NOMO-1 treated with dmso at 0.1 percent for 144 hours (cell line): ENCODE results near the gene PTPRN2.
"Not testable (repeated sequence)": the region's sequence is repeated elsewhere in the genome, so short reads cannot be mapped to it uniquely, and the experiment has no call there.

Experiments used
- DNase-seq: peaks from one replicate; lab custom pipeline; 2025; ENCODE audit not compliant: unreplicated experiment; lab: John Stamatoyannopoulos, UW

The PTPRN2 gene

DNA sequence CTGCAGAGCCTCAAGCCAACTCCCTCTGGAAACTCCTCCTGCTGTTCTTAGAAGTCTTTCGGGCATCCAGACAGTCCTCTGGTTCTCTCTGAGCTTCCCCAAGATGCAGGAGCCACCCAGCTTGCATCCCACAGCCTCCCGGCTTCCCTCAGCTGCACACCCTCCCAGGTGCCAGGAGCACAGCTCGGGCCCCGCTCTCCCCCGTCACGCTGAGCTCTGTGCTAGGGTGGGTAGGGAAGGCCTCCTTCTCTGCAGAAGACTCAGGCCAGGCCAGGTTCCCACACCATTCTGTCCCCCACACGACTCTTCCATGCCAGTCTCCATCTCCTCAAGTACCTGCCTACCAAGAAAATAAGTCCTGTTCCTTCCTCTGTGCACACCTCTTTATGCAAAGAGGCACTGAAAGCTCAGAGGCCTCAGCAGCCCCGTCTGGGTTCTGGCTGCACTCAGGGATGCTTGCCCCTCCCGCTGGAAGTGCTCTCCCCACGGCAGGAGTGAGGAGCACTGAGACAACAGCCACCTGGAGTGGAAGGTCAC, 537.1 kb downstream of the PTPRN2 start:
- DNase-seq = no peak

GRCh38 chr7:158049271-158049670, 538.4 kb downstream of the PTPRN2 start:
- no peak for DNase-seq

GRCh38 chr7:158048569-158048968, 539.1 kb downstream of the PTPRN2 start:
- no peak for DNase-seq

- no peak for DNase-seq
Measured at GRCh38 chr7:158047391-158048059, 540.1 kb downstream of the PTPRN2 start.

DNA sequence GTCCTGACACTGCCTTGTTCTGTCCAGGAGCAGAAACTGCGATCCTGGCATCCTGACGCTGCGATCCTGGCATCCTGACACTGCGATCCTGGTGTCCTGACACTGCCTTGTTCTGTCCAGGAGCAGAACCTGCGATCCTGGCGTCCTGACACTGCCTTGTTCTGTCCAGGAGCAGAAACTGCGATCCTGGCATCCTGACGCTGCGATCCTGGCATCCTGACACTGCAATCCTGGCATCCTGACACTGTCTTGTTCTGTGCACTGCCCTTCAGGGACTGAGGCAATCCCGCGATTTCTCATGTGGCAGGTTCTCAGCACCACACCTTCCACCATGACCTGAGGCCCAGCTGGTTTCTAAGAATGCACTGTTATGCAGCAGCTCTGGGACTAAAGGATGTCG, 541.4 kb downstream of the PTPRN2 start:
- not testable (repeated sequence) for DNase-seq

GRCh38 chr7:158044482-158044823, 543.2 kb downstream of the PTPRN2 start:
- no peak for DNase-seq

DNA sequence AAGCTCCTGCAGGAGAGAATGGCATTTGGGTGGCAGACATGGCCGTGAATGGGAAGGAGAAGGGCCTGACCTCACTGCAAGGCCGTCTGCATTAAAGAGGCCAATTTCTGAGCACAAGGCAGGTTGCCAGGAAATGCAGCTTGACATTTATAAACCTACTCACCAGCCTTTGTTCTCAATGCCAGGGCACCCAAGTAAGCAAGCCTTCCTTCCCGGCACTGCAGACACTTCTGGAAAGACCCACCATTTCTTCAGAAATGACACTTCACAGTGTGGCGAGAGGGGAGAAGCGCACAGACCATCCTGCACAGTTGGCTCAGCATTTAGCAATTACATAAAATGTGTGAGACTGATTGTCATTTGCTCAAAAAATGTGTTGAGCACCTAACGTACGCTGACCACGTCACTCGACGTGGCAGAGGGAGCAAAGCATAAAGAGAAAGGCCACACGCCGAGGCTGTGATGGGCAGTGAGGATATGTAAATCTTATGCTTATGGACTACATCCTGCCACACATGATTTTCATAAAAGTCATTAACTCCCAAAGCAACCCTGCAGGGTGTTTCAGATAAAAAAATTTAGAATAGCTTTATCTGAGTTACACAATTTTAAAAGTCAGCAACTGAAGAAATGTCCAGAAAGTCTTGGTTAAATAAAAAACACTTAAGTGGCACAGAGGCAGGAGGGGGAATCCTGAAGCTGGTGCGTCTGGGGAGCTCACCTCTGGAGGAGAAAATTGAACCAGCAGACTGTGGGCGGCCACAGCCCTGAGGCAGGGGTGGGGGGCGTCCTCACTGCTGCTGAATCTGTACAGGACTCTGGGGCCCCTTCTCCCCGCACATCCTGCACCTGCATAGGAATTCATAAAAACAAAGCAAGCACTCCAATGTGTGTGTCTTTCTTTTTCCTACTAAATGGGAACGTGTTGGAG, 543.8 kb downstream of the PTPRN2 start:
- no peak for DNase-seq

DNA sequence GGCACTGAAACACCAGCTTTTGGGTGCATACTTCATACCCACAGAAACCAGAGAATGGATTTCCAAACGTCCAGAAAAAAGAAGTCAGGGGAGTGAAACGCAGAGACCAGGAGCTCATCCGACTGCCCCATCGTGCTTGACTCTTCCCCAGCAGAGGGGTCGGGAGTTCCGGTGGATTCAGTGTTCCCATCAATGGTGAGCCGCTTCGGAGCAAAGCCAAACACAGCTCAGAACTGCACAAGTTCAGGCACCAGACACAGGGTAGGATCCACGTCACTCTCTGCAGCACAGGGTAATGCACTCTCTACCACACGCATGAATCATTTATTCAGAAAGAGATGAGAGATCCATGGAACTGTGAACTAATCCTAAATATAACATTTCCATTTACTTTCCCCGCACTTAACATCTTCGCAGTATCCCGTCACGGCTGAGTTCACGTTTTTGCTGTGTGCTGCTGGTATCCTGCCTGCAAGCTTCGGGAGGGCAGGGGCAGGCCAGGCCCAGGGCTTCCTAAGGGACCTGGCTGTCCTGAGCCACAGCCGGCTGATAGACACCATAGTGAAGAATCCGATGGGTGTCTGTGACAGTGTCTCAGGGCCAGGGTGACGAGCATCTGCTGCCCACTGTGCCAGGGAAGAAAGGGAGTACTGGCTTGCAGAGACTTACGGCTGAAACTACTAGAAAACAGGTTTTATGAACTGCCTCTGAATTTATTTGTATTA, 545.3 kb downstream of the PTPRN2 start:
- DNase-seq = no peak

DNA sequence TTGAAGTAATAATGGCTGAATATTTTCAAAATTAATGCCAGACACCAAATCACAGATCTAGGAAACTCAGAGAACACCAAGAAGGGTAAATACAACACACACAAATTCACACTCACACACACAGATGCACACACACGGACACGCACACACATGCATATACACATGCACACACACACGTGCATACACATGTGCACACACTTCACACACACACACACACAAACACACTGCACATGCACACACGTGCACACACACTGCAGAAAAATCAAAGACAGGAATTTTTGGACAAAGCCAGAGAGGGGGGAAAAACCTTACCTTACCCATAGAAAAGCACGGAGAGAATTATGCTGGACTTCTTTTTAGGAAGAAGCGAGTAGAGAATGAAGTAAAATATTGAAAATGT, 547.4 kb downstream of the PTPRN2 start:
- no peak for DNase-seq

DNA sequence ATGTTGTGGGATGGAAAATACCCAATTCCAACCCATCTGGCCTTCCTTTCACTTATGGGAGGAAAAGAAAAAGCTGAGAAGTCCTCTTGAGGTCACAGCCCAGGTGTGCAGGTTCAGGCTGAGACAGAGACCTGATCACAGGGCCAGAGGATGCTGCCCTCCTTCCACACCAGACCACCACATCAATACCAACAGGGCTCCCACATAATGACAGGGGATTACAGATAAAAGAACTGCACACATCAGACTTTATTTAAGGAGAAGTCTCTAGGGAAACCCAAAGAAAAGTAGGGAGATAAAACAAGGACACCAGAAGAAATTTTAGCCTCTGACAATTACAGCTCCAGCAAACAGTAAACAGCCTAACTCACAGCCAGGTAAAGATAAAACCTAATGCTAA, 548.4 kb downstream of the PTPRN2 start:
- DNase-seq = no peak

DNA sequence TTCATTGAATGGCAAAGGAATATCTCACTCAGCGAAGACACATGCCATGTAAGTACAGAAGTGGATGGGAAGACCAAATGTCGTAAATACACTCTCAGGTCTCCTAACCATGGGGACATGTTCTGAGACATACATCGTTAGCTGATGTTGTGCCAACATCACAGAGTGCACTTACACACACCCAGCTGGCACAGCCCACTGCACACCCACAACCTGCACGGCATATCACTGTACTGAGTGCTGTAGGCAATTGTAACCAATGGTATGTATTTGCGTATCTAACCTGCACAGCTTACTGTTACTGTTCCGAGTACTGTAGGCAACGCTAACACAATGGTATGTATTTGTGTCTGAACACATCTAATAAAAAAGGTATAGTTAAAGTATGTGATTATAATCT, 550.4 kb downstream of the PTPRN2 start:
- DNase-seq = no peak

GRCh38 chr7:158035343-158035742, 552.3 kb downstream of the PTPRN2 start:
- DNase-seq = no peak

DNA sequence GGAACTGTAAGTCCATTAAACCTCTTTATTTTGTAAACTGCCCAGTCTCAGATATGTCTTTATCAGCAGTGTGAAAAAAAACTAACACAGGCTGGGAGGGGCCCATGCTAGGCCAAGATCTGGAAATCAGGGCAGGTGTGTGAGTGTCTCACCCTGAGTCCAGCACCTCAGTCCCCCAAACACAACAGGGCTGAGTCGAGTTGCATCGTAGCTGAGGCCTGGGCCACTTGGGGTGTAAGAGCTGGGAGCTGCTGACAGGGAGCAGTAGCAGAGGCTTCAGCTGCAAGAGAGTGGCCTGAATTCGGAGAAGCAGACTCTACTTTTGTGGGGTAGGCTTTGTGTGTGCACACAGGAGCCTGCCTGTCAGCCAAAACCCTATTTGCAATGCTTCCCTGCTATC, 553.1 kb downstream of the PTPRN2 start:
- no peak for DNase-seq

GRCh38 chr7:158033925-158034324, 553.7 kb downstream of the PTPRN2 start:
- not testable (repeated sequence) for DNase-seq

- DNase-seq = no peak
Measured at GRCh38 chr7:158033196-158033595, 554.4 kb downstream of the PTPRN2 start.

- no peak for DNase-seq
Measured at GRCh38 chr7:158032561-158033115, 555.0 kb downstream of the PTPRN2 start.

GRCh38 chr7:158031867-158032308, 555.7 kb downstream of the PTPRN2 start:
- DNase-seq = no peak

DNA sequence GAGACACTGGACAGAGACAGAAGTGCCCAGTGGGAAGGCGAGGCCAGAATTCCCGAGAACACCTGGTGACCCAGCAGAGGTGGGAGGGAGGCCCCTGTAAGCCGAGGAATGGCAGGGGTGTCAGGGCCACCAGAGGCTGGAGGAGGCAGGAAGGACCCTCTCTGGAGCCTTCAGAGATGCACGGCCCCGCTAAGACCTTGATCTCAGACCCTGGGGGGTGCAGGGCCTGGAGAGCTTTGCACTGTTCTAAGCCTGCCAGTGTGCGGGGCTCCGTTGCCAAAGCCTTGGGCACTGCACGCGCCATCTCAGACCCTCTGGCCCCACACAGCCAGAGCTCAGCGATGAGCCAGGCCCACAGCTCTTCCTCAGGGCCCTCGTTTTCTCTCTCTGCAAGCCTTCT, 557.1 kb downstream of the PTPRN2 start:
- DNase-seq = no peak

DNA sequence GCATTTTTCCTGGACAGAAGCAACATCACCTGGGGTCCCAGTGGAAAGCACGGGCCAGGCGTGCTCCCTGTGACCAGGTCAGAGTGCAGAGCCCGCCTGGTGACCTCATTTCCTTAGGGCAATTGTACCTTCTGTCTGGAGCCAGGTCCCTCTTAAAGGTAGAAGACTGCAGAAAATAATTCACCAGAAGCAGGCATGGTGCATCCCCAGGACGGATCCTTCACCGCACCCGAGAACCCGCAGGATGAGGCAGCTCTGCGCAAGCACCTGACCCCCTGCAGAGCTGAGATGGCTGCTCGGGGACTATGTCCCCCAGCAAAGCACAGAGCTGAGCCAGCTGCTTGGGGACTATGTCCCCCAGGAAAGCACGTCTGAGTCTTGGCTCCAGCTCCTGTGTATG, 557.6 kb downstream of the PTPRN2 start:
- no peak for DNase-seq

DNA sequence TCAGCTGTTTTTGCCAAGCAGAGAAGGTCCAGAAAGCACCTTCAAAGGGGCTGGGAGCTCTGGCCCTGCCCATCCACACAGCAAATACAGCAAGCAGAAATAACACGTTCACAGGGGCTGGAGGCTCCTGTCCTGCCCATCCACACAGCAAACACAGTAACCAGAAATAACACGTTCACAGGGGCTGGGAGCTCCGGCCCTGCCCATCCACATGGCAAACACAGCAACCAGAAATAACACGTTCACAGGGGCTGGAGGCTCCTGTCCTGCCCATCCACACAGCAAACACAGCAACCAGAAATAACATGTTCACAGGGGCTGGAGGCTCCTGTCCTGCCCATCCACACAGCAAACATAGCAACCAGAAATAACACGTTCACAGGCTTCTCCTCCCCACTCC, 558.1 kb downstream of the PTPRN2 start:
- no peak for DNase-seq

GRCh38 chr7:158028971-158029370, 558.7 kb downstream of the PTPRN2 start:
- DNase-seq = no peak
